ENCODE measurements around the gene AXDND1. TPM values are rescaled to one million over a fixed set of nuclear protein-coding genes. Genes with fewer than 3 reads are reported as not detected.

The AXDND1 gene
- total RNA-seq, 5 donors from 2014 or later (not counting 1 experiment from before 2014, with no cell fraction given): 0.19 to 1.5 (median 0.77) TPM; not detected in 2

- Mint-ChIP-seq H3K27ac (no peak overlapping the region), H3K4me3 (no peak overlapping the region), H3K4me1 (no peaks in the 10 kb centered on the region), H3K27me3 (peaks cover 2 to 7% of the 10 kb centered on the region in 2 donors), H3K36me3 (no peaks in the 10 kb centered on the region), H3K9me3 (peaks cover 0 to 4% (median 0%) of the 10 kb centered on the region in 3 donors)
- ChIA-PET POLR2A (no interaction called here), CTCF (no interaction called here)
- peaks cover 0 to 3% of the 10 kb centered on the region in 2 experiments for H3K27me3 ChIP-seq (replicated peaks in 1 of 2; ENCODE audit: control insufficient read depth in 2 of 2, extremely low read depth in 1 of 2, insufficient read depth in 2 of 2, low read length in 1 of 2)
- no peaks in the 10 kb centered on the region for H3K4me1 ChIP-seq (ENCODE audit: control insufficient read depth in 1 of 2, extremely low read depth in 1 of 2, insufficient read depth in 2 of 2, low read length in 2 of 2)
- H3K27ac ChIP-seq (ENCODE audit: low read length): no peak overlapping the region
- no peak overlapping the region for H3K4me3 ChIP-seq (ENCODE audit: control insufficient read depth in 1 of 2, extremely low read depth in 1 of 2, low read length in 1 of 2)
- no peaks in the 10 kb centered on the region for H3K9me3 ChIP-seq
- WGBS (ENCODE audit: insufficient coverage): 50% methylated on average over 1 of the region's 1 CpG
- ATAC-seq (replicated peaks in 1 of 4): no peak
- no peak for DNase-seq
- no peaks in the 10 kb centered on the region for H3K36me3 ChIP-seq (ENCODE audit: control insufficient read depth in 2 of 2, extremely low read depth in 1 of 2, insufficient read depth in 1 of 2, low read length in 1 of 2)
These were observed 164.6 kb downstream of the AXDND1 start for GRCh38 chr1:179530352-179530751.

- CTCF ChIA-PET: no interaction called here
- no peak overlapping the region for H3K27ac Mint-ChIP-seq
- H3K9me3 ChIP-seq: no peaks in the 10 kb centered on the region
These were observed 176.0 kb downstream of the AXDND1 start for GRCh38 chr1:179541774-179542173.

DNA sequence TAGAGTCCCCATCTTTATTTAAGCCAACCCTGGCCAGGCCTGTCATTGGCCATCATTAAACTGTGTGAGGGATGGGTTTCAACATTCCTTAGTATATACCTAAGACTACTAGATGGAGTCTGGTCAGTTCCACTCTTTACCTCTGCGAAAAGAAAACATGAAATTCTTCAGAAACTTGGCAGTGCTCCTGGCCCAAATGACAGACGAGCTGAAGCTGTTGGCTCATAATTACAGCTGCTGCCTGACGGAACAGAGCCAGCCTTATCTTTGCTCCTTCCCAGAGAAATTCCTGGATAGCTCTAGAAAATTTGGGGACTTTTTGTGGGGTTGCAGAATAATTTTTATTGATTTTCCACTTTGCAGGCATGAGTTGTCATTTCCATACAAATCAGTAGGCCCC is 179.6 kb downstream of the AXDND1 start:
- H3K36me3 ChIP-seq (ENCODE audit: control insufficient read depth in 2 of 2, extremely low read depth in 1 of 2, insufficient read depth in 1 of 2, low read length in 1 of 2): no peaks in the 10 kb centered on the region

More at GRCh38 chr1:179541774-179542173, 176.0 kb downstream of the AXDND1 start:
- POLR2A ChIA-PET: no interaction called here
- Histone ChIP-seq H3K4me3 (ENCODE audit: control insufficient read depth in 1 of 2, extremely low read depth in 1 of 2, low read length in 1 of 2) (no peak overlapping the region), H3K27ac (ENCODE audit: low read length) (no peak overlapping the region), H3K27me3 (replicated peaks in 1 of 2; ENCODE audit: control insufficient read depth in 2 of 2, extremely low read depth in 1 of 2, insufficient read depth in 2 of 2, low read length in 1 of 2) (peaks cover 0 to 11% of the 10 kb centered on the region in 2 experiments), H3K36me3 (ENCODE audit: control insufficient read depth in 2 of 2, extremely low read depth in 1 of 2, insufficient read depth in 1 of 2, low read length in 1 of 2) (no peaks in the 10 kb centered on the region), H3K4me1 (ENCODE audit: control insufficient read depth in 1 of 2, extremely low read depth in 1 of 2, insufficient read depth in 2 of 2, low read length in 2 of 2) (no peaks in the 10 kb centered on the region)
- Mint-ChIP-seq H3K4me1 (no peaks in the 10 kb centered on the region), H3K36me3 (no peaks in the 10 kb centered on the region), H3K9me3 (peaks cover 6 to 13% (median 8%) of the 10 kb centered on the region in 3 donors), H3K4me3 (no peak overlapping the region), H3K27me3 (peaks cover 7 to 11% of the 10 kb centered on the region in 2 donors)
- DNase-seq (no peak), ATAC-seq (replicated peaks in 1 of 4) (no peak)
- no CpG with 5 or more reads among the region's 2 CpGs for WGBS (ENCODE audit: insufficient coverage)

GRCh38 chr1:179547021-179547535 is 181.3 kb downstream of the AXDND1 start:
- Histone ChIP-seq H3K36me3 (ENCODE audit: control insufficient read depth in 2 of 2, extremely low read depth in 1 of 2, insufficient read depth in 1 of 2, low read length in 1 of 2) (no peaks in the 10 kb centered on the region), H3K4me1 (ENCODE audit: control insufficient read depth in 1 of 2, extremely low read depth in 1 of 2, insufficient read depth in 2 of 2, low read length in 2 of 2) (no peaks in the 10 kb centered on the region), H3K4me3 (ENCODE audit: control insufficient read depth in 1 of 2, extremely low read depth in 1 of 2, low read length in 1 of 2) (no peak overlapping the region), H3K9me3 (no peaks in the 10 kb centered on the region), H3K27ac (ENCODE audit: low read length) (no peak overlapping the region), H3K27me3 (replicated peaks in 1 of 2; ENCODE audit: control insufficient read depth in 2 of 2, extremely low read depth in 1 of 2, insufficient read depth in 2 of 2, low read length in 1 of 2) (peaks cover 0 to 2% of the 10 kb centered on the region in 2 experiments)
- Mint-ChIP-seq H3K4me3 (no peak overlapping the region), H3K4me1 (no peaks in the 10 kb centered on the region), H3K27ac (no peak overlapping the region), H3K27me3 (peaks cover 4 to 9% of the 10 kb centered on the region in 2 donors), H3K36me3 (no peaks in the 10 kb centered on the region), H3K9me3 (no peaks in the 10 kb centered on the region)
- ATAC-seq (replicated peaks in 1 of 4): no peak
- CTCF ChIA-PET: no interaction called here
- WGBS (ENCODE audit: insufficient coverage): no CpG with 5 or more reads among the region's 2 CpGs
- POLR2A ChIA-PET: no interaction called here
- DNase-seq: no peak

More for the DNA sequence above, 179.6 kb downstream of the AXDND1 start:
- Histone ChIP-seq H3K4me3 (ENCODE audit: control insufficient read depth in 1 of 2, extremely low read depth in 1 of 2, low read length in 1 of 2) (no peak overlapping the region), H3K27ac (ENCODE audit: low read length) (no peak overlapping the region), H3K9me3 (no peaks in the 10 kb centered on the region), H3K27me3 (replicated peaks in 1 of 2; ENCODE audit: control insufficient read depth in 2 of 2, extremely low read depth in 1 of 2, insufficient read depth in 2 of 2, low read length in 1 of 2) (peaks cover 0 to 11% of the 10 kb centered on the region in 2 experiments), H3K4me1 (ENCODE audit: control insufficient read depth in 1 of 2, extremely low read depth in 1 of 2, insufficient read depth in 2 of 2, low read length in 2 of 2) (no peaks in the 10 kb centered on the region)
- DNase-seq (no peak), ATAC-seq (replicated peaks in 1 of 4) (no peak)
- H3K9me3 Mint-ChIP-seq: no peaks in the 10 kb centered on the region
- POLR2A ChIA-PET: no interaction called here
- H3K27ac Mint-ChIP-seq: no peak overlapping the region
- WGBS (ENCODE audit: insufficient coverage): 38% methylated on average over 1 of the region's 3 CpGs
- no peak overlapping the region for H3K4me3 Mint-ChIP-seq
- CTCF ChIA-PET: no interaction called here
- no peaks in the 10 kb centered on the region for H3K36me3 Mint-ChIP-seq
- no peaks in the 10 kb centered on the region for H3K4me1 Mint-ChIP-seq
- peaks cover 7 to 11% of the 10 kb centered on the region in 2 donors for H3K27me3 Mint-ChIP-seq

- 43% methylated on average over 3 of the region's 3 CpGs for WGBS (ENCODE audit: insufficient coverage)
- Histone ChIP-seq H3K4me3 (ENCODE audit: control insufficient read depth in 1 of 2, extremely low read depth in 1 of 2, low read length in 1 of 2) (no peak overlapping the region), H3K27me3 (replicated peaks in 1 of 2; ENCODE audit: control insufficient read depth in 2 of 2, extremely low read depth in 1 of 2, insufficient read depth in 2 of 2, low read length in 1 of 2) (no peaks in the 10 kb centered on the region), H3K9me3 (no peaks in the 10 kb centered on the region), H3K27ac (ENCODE audit: low read length) (no peak overlapping the region), H3K4me1 (ENCODE audit: control insufficient read depth in 1 of 2, extremely low read depth in 1 of 2, insufficient read depth in 2 of 2, low read length in 2 of 2) (no peaks in the 10 kb centered on the region), H3K36me3 (ENCODE audit: control insufficient read depth in 2 of 2, extremely low read depth in 1 of 2, insufficient read depth in 1 of 2, low read length in 1 of 2) (no peaks in the 10 kb centered on the region)
- ChIA-PET POLR2A (no interaction called here), CTCF (no interaction called here)
- DNase-seq (no peak), ATAC-seq (replicated peaks in 1 of 4) (no peak)
- Mint-ChIP-seq H3K27ac (no peak overlapping the region), H3K27me3 (peaks cover 0 to 4% of the 10 kb centered on the region in 2 donors), H3K36me3 (no peaks in the 10 kb centered on the region), H3K9me3 (no peaks in the 10 kb centered on the region), H3K4me3 (no peak overlapping the region), H3K4me1 (no peaks in the 10 kb centered on the region)
These were observed 183.0 kb downstream of the AXDND1 start for GRCh38 chr1:179548666-179549367.

DNA sequence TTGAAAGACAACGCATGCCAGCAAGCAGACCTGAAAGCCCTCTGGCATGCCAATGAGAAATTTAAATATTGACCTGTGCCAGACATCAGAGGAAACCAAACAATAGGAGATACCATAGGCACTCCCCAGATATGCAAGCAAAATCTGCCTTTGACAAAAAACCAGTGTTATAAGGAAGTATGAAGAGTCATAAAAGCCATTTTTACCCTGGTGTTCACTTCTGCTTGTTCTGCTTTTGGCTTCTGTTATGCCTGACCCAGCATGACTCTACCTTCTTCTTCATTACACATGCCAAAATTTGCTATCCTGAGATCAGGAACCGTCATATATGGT is 183.6 kb downstream of the AXDND1 start:
- no peaks in the 10 kb centered on the region for H3K4me1 Mint-ChIP-seq
- H3K9me3 Mint-ChIP-seq: no peaks in the 10 kb centered on the region
- no peak for ATAC-seq (replicated peaks in 1 of 4)
- Histone ChIP-seq H3K4me1 (ENCODE audit: control insufficient read depth in 1 of 2, extremely low read depth in 1 of 2, insufficient read depth in 2 of 2, low read length in 2 of 2) (no peaks in the 10 kb centered on the region), H3K27ac (ENCODE audit: low read length) (no peak overlapping the region), H3K36me3 (ENCODE audit: control insufficient read depth in 2 of 2, extremely low read depth in 1 of 2, insufficient read depth in 1 of 2, low read length in 1 of 2) (no peaks in the 10 kb centered on the region), H3K27me3 (replicated peaks in 1 of 2; ENCODE audit: control insufficient read depth in 2 of 2, extremely low read depth in 1 of 2, insufficient read depth in 2 of 2, low read length in 1 of 2) (no peaks in the 10 kb centered on the region), H3K9me3 (no peaks in the 10 kb centered on the region), H3K4me3 (ENCODE audit: control insufficient read depth in 1 of 2, extremely low read depth in 1 of 2, low read length in 1 of 2) (no peak overlapping the region)
- no peak for DNase-seq
- peaks cover 0 to 4% of the 10 kb centered on the region in 2 donors for H3K27me3 Mint-ChIP-seq
- no peak overlapping the region for H3K4me3 Mint-ChIP-seq
- no peaks in the 10 kb centered on the region for H3K36me3 Mint-ChIP-seq
- CTCF ChIA-PET: no interaction called here
- H3K27ac Mint-ChIP-seq: no peak overlapping the region
- POLR2A ChIA-PET: no interaction called here
- WGBS (ENCODE audit: insufficient coverage): no CpG with 5 or more reads among the region's 2 CpGs
